Suprapubic skin (tissue), 4 donors: ENCODE data around the gene NFE2. TPM values are rescaled to one million over a fixed set of nuclear protein-coding genes. Genes with fewer than 3 reads are reported as not detected.

ENCODE experiments used
- DNase-seq, 2 donors: peaks; one replicate each; pipeline ENCODE4 v3.0.0-alpha.2; 2019; ENCODE audit warnings: low spot score in 2 of 2
- H3K27ac ChIP-seq: fragments of 200-600 bp; sonication (generic); one replicate; pipeline ENCODE4 v1.5.1; 2019
- H3K27me3 ChIP-seq: fragments of 200-600 bp; sonication (generic); one replicate; pipeline ENCODE4 v1.5.1; 2019
- H3K36me3 ChIP-seq: fragments of 200-600 bp; sonication (generic); one replicate; pipeline ENCODE4 v1.5.1; 2019
- H3K4me1 ChIP-seq: fragments of 200-600 bp; sonication (generic); one replicate; pipeline ENCODE4 v1.5.1; 2019
- H3K4me3 ChIP-seq: fragments of 200-600 bp; sonication (generic); one replicate; pipeline ENCODE4 v1.5.1; 2019; ENCODE audit warnings: mild to moderate bottlenecking
- H3K9me3 ChIP-seq: fragments of 200-600 bp; sonication (generic); one replicate; pipeline ENCODE4 v1.5.1; 2019
- EP300 ChIP-seq: sonication (generic); formaldehyde crosslinking; IDR thresholded peaks from one replicate; pipeline ENCODE4 v1.6.1; 2017; ENCODE audit warnings: antibody characterized with exemption
- POLR2A ChIP-seq, 2 donors: fragments of 450-650 bp; IDR thresholded peaks; one replicate each; pipeline ENCODE4 v1.6.1; 2017; ENCODE audit warnings: antibody characterized with exemption in 2 of 2, mild to moderate bottlenecking in 2 of 2, moderate library complexity in 2 of 2
- POLR2AphosphoS5 ChIP-seq, 3 donors: sonication (generic); formaldehyde crosslinking; IDR thresholded peaks; one replicate each; pipeline ENCODE4 v1.6.1; 2017; ENCODE audit warnings: antibody characterized with exemption in 3 of 3
- WGBS: methylation state at CpG from one replicate; pipeline ENCODE4 v1.1.5; 2018; 5-methylcytosine and 5-hydroxymethylcytosine counted together
- total RNA-seq, 4 donors: library from RNA; depleted of rRNA; stranded (reverse); fragments of >200 nt; gene quantifications; one replicate each; pipeline ENCODE4 v1.1.0, GENCODE V29; 2016
- TF ChIP-seq, protein P1 (sequence below), 2 donors: fragments of 200-600 bp in 1 of 2; fragments of 450-650 bp in 1 of 2; sonication (generic) in 1 of 2; IDR thresholded peaks; one replicate each; pipeline ENCODE4 v1.5.1; 2016 to 2019; ENCODE audit warnings: antibody characterized with exemption in 2 of 2, mild to moderate bottlenecking in 1 of 2, moderate library complexity in 1 of 2

The NFE2 gene
- total RNA-seq, 4 donors from 2014 or later, result 1.4 to 8.6 (median 6.3) TPM

DNA sequence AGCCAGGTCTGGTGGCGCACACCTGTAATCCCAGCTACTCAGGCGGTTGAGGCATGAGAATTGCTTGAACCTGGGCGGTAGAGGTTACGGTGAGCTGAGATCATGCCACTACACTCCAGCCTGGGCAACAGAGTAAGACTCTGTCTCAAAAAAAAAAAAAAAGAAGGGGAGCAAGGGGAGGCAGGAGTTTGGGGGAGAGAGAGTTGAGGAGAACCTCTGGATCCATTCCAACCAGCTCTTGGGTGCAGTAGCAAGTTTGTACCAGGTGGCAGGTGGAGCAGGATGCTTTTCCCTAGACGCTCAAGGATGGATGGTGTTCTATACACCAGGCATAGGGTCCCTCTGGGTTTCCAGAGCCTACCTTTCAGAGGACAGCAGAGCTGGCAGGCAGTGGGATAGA, 1.9 kb downstream of the NFE2 start:
- TF ChIP-seq, protein P1, sequence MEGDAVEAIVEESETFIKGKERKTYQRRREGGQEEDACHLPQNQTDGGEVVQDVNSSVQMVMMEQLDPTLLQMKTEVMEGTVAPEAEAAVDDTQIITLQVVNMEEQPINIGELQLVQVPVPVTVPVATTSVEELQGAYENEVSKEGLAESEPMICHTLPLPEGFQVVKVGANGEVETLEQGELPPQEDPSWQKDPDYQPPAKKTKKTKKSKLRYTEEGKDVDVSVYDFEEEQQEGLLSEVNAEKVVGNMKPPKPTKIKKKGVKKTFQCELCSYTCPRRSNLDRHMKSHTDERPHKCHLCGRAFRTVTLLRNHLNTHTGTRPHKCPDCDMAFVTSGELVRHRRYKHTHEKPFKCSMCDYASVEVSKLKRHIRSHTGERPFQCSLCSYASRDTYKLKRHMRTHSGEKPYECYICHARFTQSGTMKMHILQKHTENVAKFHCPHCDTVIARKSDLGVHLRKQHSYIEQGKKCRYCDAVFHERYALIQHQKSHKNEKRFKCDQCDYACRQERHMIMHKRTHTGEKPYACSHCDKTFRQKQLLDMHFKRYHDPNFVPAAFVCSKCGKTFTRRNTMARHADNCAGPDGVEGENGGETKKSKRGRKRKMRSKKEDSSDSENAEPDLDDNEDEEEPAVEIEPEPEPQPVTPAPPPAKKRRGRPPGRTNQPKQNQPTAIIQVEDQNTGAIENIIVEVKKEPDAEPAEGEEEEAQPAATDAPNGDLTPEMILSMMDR (IDR thresholded peaks at IDR 0.05), result no peak
- TF ChIP-seq POLR2A (IDR thresholded peaks at IDR 0.05), result no peak
- no peak for TF ChIP-seq EP300
- TF ChIP-seq POLR2AphosphoS5 (IDR thresholded peaks at IDR 0.05), result no peak
- DNase-seq, result no peak
- Histone ChIP-seq H3K36me3 (no peaks in the 10 kb centered on the region), H3K27me3 (peaks cover 5% of the 10 kb centered on the region), H3K27ac (no peak overlapping the region), H3K4me3 (no peak overlapping the region), H3K4me1 (peaks cover 19% of the 10 kb centered on the region), H3K9me3 (no peaks in the 10 kb centered on the region)
- WGBS, result 83% methylated on average over 5 of the region's 5 CpGs

DNA sequence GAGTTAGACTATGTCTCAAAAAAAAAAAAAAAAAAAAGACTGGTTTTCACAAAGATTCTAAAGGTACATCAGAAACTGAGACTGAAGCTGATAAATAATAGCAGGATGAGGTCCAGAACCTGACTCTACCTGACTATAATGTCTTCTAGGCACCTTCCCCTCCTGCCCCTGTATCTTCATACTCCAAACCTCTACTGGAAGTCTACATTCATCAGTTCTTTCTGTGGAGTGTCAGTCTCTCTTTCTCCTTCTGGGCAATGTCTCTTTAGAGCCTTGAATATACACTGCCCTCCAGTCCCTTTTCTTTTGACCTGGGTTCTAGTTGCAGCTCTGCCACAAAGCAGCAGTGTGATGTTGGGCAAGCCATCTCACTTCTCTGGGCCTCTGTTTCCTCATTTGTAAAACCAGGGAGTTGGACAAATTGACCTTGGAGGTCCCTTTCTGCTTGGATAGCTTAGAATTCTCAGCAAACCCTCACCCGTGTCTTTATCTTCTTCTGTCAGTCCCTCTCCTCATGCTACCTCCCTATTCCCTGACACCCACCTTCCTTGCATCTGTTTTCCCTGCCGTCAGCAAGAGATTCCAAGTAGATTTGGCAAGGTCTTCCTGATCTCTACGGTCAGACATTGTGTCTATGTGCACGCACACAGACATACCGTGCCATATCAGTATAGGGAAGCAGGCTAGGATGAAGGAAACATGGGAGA, 4.3 kb downstream of the NFE2 start:
- Histone ChIP-seq H3K4me1 (peaks cover 13% of the 10 kb centered on the region), H3K27ac (no peak overlapping the region), H3K27me3 (peaks cover 5% of the 10 kb centered on the region), H3K36me3 (no peaks in the 10 kb centered on the region), H3K4me3 (no peak overlapping the region), H3K9me3 (no peaks in the 10 kb centered on the region)
- DNase-seq, result no peak
- WGBS, result 81% methylated on average over 5 of the region's 5 CpGs
- TF ChIP-seq EP300, result no peak

DNA sequence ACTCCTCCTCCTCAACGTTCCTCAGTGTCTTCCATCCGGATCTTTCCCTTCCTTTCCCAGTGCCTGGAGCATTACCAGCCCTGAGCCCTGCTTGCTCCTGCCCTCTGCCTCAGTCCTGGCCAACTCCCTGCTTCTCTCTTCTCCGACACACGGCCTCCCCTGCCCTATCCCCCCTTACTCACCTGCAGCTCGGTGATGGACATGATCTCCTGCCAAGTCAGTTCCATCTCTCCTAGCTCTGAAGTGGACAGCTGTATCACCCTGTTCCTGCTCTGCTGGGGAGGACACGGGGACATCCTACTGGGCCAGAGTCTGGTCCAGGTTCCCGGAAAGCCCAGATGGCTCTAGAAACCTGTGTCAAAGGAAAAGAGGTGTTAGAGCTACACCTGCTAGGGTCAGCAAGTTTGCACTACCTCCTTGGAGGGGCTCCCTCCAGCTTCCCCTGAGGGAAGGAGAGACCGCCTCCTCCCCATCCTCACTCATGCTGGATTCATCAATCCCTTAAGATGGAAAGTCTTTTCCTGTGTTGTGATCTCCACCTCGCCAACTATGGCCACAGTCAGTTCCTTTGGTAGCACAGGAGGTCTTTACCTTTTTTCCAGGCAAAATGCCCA, 5.8 kb downstream of the NFE2 start:
- no peak for DNase-seq
- no peak for TF ChIP-seq POLR2AphosphoS5 (IDR thresholded peaks at IDR 0.05)
- TF ChIP-seq, protein P1 (IDR thresholded peaks at IDR 0.05), result no peak
- Histone ChIP-seq H3K27me3 (peaks cover 5% of the 10 kb centered on the region), H3K4me3 (no peak overlapping the region), H3K9me3 (no peaks in the 10 kb centered on the region), H3K36me3 (no peaks in the 10 kb centered on the region), H3K4me1 (no peaks in the 10 kb centered on the region), H3K27ac (no peak overlapping the region)
- 79% methylated on average over 9 of the region's 9 CpGs for WGBS

DNA sequence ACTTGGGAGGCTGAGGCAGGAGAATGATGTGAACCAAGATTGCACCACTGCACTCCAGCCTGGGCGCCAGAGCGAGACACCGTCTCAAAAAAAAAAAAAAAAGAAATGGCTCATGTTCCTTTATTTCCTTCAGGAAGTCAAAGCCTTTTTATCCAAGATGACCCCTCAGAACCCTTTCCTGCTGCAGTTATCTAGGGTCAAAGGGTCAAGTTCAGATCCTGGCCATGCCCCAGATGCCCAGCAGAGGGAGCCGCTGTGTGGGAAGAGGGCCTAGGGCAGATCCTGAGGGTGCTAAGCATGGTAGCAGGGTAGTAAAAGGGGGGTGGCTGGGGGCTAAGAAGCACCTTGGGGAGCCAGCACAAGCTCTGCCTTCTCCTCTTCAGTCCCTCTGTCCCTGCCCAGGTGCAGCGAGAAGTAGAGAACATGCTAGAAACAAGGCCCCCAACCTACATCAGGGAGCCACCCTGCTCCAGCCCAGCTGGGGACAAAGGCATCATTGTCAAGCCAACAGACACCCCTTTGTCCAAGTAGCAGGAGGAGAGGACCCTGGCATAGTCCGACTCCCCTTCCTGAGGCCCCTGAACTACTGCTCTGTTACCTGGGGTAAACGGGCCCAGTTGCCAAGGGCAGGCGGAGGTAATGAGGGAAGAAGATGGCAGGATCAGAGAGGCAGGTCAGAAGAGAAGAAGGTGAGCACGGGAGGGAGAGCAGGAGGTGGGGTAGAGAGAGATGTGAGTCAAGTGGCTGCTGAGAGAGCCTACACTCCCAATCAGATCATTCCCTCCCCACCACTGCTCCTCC, 6.5 kb downstream of the NFE2 start:
- TF ChIP-seq, protein P1 (IDR thresholded peaks at IDR 0.05), result peak; percentile 58 to 64
- TF ChIP-seq EP300, result no peak
- TF ChIP-seq POLR2A (IDR thresholded peaks at IDR 0.05), result no peak
- TF ChIP-seq POLR2AphosphoS5 (IDR thresholded peaks at IDR 0.05), result no peak
- no peaks in the 10 kb centered on the region for H3K9me3 ChIP-seq
- H3K4me3 ChIP-seq, result no peak overlapping the region
- no peaks in the 10 kb centered on the region for H3K36me3 ChIP-seq
- WGBS, result 80% methylated on average over 9 of the region's 9 CpGs
- H3K27ac ChIP-seq, result no peak overlapping the region
- DNase-seq, result no peak
- H3K4me1 ChIP-seq, result no peaks in the 10 kb centered on the region
- peaks cover 2% of the 10 kb centered on the region for H3K27me3 ChIP-seq

DNA sequence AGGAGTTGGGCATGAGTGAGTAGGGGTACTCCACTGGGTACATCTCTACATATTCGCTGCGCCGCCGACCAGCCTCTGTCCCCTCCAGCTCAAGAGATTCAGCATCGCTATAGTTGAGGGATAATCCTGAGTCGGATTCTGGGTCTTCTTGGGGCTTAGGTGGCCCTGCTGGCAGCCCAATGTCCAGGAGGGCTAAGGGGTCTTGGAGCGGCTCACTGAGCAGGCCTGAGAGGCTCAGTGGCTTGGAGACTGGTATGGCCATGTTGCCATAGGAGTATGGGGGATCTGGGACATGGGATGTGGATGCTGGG, 7.9 kb downstream of the NFE2 start:
- no peak for DNase-seq
- H3K36me3 ChIP-seq, result peaks cover 3% of the 10 kb centered on the region
- 100% methylated on average over 1 of the region's 7 CpGs for WGBS
- no peaks in the 10 kb centered on the region for H3K27me3 ChIP-seq
- peaks cover 5% of the 10 kb centered on the region for H3K4me1 ChIP-seq
- TF ChIP-seq POLR2A (IDR thresholded peaks at IDR 0.05) (no peak), POLR2AphosphoS5 (IDR thresholded peaks at IDR 0.05) (no peak), EP300 (no peak)
- TF ChIP-seq, protein P1 (IDR thresholded peaks at IDR 0.05), result no peak
- no peak overlapping the region for H3K27ac ChIP-seq
- no peaks in the 10 kb centered on the region for H3K9me3 ChIP-seq
- no peak overlapping the region for H3K4me3 ChIP-seq
